BE2C (cell line): Measurements from ENCODE around the gene DCHS2.

Source experiments
- DNase-seq: peaks from one replicate; pipeline ENCODE4 v3.0.0-alpha.2; 2020
- H3K27me3 ChIP-seq: fragments of 250-450 bp; sonication (Bioruptor Pico); 2 replicates; pipeline ENCODE4 v1.5.1; 2020; ENCODE audit warnings: mild to moderate bottlenecking
- H3K36me3 ChIP-seq: fragments of 250-450 bp; sonication (Bioruptor Pico); 2 replicates; pipeline ENCODE4 v1.5.1; 2020; ENCODE audit warnings: mild to moderate bottlenecking
- H3K4me1 ChIP-seq: fragments of 250-450 bp; sonication (Bioruptor Pico); 2 replicates; pipeline ENCODE4 v1.5.1; 2020
- H3K4me3 ChIP-seq: 2 replicates; pipeline ENCODE4 v1.5.1; 2011; ENCODE audit warnings: low read depth, low read length
- H3K9me3 ChIP-seq: fragments of 250-450 bp; sonication (Bioruptor Pico); 2 replicates; pipeline ENCODE4 v1.5.1; 2020
- TF ChIP-seq, protein P1 (sequence below): IDR thresholded peaks from 2 replicates; pipeline ENCODE4 v1.5.1; 2012; ENCODE audit warnings: mild to moderate bottlenecking, low read depth, low read length

Gene DCHS2

DNA sequence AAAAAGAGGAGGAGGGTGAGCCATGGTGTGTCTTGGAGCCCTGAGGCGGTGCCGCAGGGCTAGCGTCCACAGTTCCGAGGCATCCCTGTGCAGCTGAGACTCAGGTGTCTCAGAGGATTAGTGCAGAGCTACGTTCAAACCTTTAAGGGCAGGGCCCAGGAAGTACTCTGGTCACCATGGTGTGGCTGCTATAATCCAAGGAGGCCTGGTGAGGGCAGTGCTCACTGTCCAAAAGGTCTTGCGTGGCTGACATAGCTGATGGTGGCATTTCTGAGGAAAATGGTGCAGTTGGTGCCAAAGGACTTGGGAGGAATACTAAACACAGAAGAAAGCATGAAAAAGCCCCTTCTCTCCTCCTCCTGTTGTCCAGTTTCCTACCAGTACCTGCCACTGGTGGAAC, 146.9 kb downstream of the DCHS2 start:
- Histone ChIP-seq H3K36me3 (no peaks in the 10 kb centered on the region), H3K4me3 (no peak overlapping the region), H3K27me3 (no peaks in the 10 kb centered on the region), H3K4me1 (no peaks in the 10 kb centered on the region), H3K9me3 (no peaks in the 10 kb centered on the region)
- DNase-seq: no peak
- TF ChIP-seq, protein P1, sequence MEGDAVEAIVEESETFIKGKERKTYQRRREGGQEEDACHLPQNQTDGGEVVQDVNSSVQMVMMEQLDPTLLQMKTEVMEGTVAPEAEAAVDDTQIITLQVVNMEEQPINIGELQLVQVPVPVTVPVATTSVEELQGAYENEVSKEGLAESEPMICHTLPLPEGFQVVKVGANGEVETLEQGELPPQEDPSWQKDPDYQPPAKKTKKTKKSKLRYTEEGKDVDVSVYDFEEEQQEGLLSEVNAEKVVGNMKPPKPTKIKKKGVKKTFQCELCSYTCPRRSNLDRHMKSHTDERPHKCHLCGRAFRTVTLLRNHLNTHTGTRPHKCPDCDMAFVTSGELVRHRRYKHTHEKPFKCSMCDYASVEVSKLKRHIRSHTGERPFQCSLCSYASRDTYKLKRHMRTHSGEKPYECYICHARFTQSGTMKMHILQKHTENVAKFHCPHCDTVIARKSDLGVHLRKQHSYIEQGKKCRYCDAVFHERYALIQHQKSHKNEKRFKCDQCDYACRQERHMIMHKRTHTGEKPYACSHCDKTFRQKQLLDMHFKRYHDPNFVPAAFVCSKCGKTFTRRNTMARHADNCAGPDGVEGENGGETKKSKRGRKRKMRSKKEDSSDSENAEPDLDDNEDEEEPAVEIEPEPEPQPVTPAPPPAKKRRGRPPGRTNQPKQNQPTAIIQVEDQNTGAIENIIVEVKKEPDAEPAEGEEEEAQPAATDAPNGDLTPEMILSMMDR: no peak

DNA sequence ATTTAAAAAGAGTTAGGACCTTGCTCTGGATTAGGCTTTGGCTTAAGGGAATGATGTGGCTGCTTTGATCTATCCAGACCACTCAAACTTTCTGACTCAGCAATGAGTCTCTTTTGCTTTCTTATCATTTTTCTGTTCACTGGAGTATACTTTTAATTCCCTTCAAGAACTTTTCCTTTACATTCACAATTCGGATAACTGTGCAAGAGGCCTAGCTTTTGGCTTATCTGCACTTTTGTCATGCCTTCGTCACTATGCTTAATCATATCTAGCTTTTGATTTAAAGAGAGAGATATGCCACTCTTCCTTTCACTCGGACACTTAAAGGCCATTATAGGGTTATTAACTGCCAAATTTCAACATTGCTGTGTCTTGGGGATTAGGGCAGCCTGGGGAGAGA, 147.9 kb downstream of the DCHS2 start:
- TF ChIP-seq, protein P1: no peak
- no peaks in the 10 kb centered on the region for H3K27me3 ChIP-seq
- DNase-seq: no peak
- H3K9me3 ChIP-seq: no peaks in the 10 kb centered on the region
- H3K4me1 ChIP-seq: no peaks in the 10 kb centered on the region
- no peak overlapping the region for H3K4me3 ChIP-seq
- no peaks in the 10 kb centered on the region for H3K36me3 ChIP-seq

DNA sequence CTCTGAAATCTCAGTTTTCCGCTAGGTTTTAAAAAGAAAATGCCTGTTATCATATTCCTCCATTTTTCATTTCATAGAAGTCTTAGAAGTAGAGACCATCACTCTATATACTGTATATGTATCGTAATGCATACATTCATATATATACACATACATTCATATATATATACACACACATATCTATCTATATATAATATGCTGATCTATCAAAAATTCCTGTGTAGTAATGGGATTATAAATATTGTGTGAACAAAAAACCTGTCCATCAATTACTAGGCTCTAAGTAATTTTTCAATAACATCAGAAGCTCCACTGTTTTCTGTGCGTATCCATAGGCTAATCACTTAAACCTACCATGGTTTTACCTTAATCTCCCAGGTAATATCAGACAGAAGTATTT, 150.2 kb downstream of the DCHS2 start:
- no peaks in the 10 kb centered on the region for H3K9me3 ChIP-seq
- TF ChIP-seq, protein P1: no peak
- no peak for DNase-seq
- no peaks in the 10 kb centered on the region for H3K36me3 ChIP-seq
- no peaks in the 10 kb centered on the region for H3K27me3 ChIP-seq
- no peak overlapping the region for H3K4me3 ChIP-seq
- H3K4me1 ChIP-seq: no peaks in the 10 kb centered on the region

DNA sequence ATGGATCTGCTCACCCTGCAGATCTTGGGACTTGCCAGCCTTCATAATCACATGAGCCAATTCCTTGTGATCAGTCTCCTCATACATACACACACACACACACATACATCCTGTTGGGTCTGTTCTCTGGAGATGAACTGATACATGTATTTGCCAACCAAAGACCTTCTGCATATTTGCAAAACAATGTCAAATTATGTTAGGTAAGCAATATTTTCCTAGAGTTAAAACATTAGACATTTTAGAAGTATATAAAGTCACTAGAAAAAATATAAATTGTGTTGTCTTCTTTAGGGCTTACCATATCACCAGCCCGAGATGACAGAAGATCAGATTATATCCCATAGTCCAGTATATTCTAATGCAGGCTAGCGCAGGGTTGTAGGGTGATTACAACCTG, 156.0 kb downstream of the DCHS2 start:
- DNase-seq: no peak
- H3K27me3 ChIP-seq: peaks cover 25% of the 10 kb centered on the region
- no peak overlapping the region for H3K4me3 ChIP-seq
- H3K4me1 ChIP-seq: no peaks in the 10 kb centered on the region
- H3K9me3 ChIP-seq: no peaks in the 10 kb centered on the region
- H3K36me3 ChIP-seq: no peaks in the 10 kb centered on the region
- TF ChIP-seq, protein P1: no peak

DNA sequence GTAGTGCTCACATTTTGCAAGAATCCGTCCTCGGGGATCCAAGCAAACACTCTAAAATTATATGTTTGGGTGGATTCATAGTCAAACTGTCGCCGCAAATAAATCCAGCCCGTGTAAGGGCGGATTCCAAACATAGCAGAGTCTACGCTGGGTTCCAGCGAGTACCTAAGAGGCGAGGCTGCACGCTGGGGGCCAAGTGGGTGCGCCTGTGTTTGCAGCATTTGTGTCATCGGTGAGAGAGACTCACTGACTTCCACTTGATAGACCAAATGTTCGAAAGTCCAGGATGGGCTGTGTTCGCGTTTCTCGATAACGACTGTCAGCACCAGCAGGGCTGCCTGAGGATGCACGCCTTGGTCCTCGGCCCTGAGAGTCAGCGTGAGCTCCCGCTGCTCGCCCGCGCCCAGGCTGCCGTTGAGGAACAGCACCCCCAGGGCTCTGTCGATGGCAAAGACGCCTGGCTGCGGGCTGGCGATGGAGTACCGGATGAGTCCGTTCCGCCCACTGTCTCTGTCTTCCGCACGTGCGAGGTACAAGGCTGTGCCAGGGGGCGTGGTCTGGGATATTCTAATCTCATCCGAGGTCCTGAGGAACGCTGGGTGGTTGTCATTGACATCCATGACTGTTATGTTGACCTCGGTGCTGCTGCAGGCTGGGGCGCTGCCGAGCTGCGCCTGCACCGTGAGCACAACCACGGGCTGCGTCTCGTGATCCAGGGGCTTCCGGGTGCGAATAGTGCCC, 158.7 kb downstream of the DCHS2 start:
- TF ChIP-seq, protein P1: peak; percentile 22
- H3K4me1 ChIP-seq: no peaks in the 10 kb centered on the region
- peak; percentile 79 for DNase-seq
- H3K36me3 ChIP-seq: no peaks in the 10 kb centered on the region
- peaks cover 38% of the 10 kb centered on the region for H3K27me3 ChIP-seq
- H3K4me3 ChIP-seq: peak overlapping the region; percentile 43
- no peaks in the 10 kb centered on the region for H3K9me3 ChIP-seq

DNA sequence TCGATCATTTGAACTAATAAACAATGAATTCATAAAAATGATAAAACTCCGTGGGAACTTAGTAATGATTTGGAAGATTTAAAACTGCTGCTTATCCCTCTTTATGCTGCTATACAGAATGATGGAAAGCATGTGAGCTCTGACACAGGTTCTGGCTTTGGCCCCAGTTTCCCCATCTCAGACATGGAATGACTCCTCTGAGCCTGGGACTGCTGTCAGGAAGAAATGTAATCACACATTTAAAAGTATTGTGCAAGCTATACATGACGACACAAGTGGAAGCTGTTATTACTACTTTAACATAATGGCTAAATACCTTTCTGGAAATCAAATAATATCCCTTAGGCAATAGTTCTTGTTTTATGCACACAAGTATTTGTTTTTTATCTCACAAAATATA, 161.7 kb downstream of the DCHS2 start:
- H3K36me3 ChIP-seq: no peaks in the 10 kb centered on the region
- TF ChIP-seq, protein P1: no peak
- H3K4me1 ChIP-seq: no peaks in the 10 kb centered on the region
- no peak overlapping the region for H3K4me3 ChIP-seq
- H3K27me3 ChIP-seq: peaks cover 38% of the 10 kb centered on the region
- no peak for DNase-seq
- no peaks in the 10 kb centered on the region for H3K9me3 ChIP-seq
